ENCODE measurements around the gene DNPEP.
A peak's percentile ranks its signal among the peaks of the same experiment; 100 is the strongest.

Gene DNPEP

DNA sequence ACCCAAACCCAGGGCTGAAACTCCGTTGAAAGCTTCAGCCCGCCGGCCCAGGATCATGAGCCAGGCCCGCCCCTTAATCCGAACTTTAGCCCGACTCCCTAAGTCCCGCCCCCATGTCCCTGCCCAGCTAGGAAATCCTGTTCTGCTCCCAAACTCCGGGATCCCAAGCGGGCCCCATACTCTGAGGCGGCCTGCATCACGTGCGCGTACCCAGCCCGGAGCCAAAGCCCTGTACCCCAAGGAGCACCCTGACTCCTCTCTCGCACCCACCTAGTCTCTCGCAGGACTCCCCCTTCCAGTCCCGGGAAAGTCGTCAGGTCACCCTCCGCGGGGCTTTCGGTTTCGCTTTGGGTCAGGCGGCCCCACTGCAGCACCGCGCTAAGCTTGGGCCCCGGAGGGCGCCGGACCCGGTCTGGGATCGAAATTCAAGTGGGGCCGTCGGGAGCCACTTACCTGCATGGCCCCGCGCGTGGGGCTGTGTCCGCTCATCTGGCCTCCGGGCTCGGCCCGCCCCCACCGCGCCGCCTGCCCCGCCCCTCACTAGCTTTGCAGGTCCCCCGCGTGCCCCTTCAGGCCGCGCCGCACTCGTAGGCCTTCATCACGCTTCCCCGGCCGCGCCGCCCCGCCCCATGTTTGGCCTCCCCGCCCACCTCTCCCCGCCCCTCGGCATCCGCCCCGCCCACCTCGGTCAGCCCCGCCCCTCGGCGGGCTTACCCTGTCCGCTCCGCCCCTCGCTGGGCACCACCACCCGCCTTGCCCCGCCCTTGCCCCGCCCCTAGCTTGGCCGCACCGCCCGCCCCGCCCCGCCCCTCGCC is at the start of gene DNPEP:
DNPEP (minus strand) TSS at position 607 of the 815 bp plus-strand sequence; CDS start at position 489, 118 bp downstream.
- H3K27ac Mint-ChIP-seq, result peak within 1 kb of the TSS; percentile 99
- H3K4me1 Mint-ChIP-seq (ENCODE audit: low read depth), result peaks cover 28% of the 10 kb centered on the region
- H3K27me3 Mint-ChIP-seq, result no peaks in the 10 kb centered on the region
- no peaks in the 10 kb centered on the region for H3K9me3 Mint-ChIP-seq
- H3K4me3 Mint-ChIP-seq, result peak within 1 kb of the TSS; percentile 98
- peaks cover 50% of the 10 kb centered on the region for H3K36me3 Mint-ChIP-seq (ENCODE audit: low read depth)
- DNase-seq, result peak; percentile 98

DNA sequence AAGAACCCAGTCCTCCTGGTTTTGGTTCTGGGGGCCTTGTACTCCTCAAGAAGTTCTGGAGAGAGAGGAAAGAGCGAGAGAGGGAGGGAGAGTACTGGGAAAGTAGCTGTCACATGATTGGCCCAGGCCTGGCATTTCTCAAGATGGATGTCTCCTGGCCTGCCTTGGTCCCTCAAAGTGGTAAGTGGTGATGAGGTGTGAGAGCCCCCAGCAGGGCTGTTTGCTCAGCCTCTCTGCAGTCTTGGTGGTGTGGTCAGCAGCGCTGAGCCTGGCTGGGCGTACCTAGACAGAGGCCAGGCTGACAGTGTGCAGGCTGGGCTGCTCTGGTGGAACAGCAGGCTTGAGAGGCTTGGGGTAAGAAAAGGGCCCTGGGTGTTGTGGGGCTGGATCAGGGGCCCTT is 49.4 kb upstream of the DNPEP start:
- no peak for DNase-seq
- peaks cover 37% of the 10 kb centered on the region for H3K27me3 Mint-ChIP-seq
- no peak overlapping the region for H3K4me3 Mint-ChIP-seq
- no peaks in the 10 kb centered on the region for H3K9me3 Mint-ChIP-seq
- H3K36me3 Mint-ChIP-seq (ENCODE audit: low read depth), result no peaks in the 10 kb centered on the region
- peaks cover 8% of the 10 kb centered on the region for H3K4me1 Mint-ChIP-seq (ENCODE audit: low read depth)
- no peak overlapping the region for H3K27ac Mint-ChIP-seq

DNA sequence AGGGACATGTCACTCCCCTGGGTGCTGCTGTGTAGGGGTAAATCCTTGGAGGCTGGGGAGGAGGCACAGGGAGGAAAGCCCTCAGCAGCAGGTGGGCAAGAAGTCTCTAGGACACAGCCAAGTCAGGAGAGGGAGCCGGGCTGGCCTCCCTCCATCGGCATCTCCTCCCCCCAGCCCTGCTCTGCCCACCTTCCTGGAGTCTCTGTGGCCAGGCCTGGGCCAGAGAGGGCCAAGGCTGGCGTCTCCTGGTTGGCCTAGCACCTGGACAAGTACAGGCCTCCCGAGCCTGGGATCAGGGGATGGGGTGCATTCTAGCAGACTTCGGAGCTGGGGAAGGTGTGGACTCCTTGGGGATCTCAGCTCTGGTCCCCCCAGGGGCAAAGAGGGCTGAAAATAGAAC is 48.8 kb upstream of the DNPEP start:
- H3K9me3 Mint-ChIP-seq, result no peaks in the 10 kb centered on the region
- H3K4me1 Mint-ChIP-seq (ENCODE audit: low read depth), result peaks cover 7% of the 10 kb centered on the region
- H3K27ac Mint-ChIP-seq, result no peak overlapping the region
- peaks cover 36% of the 10 kb centered on the region for H3K27me3 Mint-ChIP-seq
- no peaks in the 10 kb centered on the region for H3K36me3 Mint-ChIP-seq (ENCODE audit: low read depth)
- no peak overlapping the region for H3K4me3 Mint-ChIP-seq
- DNase-seq, result no peak

- Mint-ChIP-seq H3K4me1 (ENCODE audit: low read depth) (no peaks in the 10 kb centered on the region), H3K27ac (no peak overlapping the region), H3K4me3 (no peak overlapping the region), H3K36me3 (ENCODE audit: low read depth) (no peaks in the 10 kb centered on the region), H3K27me3 (peaks cover 28% of the 10 kb centered on the region), H3K9me3 (no peaks in the 10 kb centered on the region)
- no peak for DNase-seq
These were observed 48.0 kb upstream of the DNPEP start for GRCh38 chr2:219435701-219436100.

DNA sequence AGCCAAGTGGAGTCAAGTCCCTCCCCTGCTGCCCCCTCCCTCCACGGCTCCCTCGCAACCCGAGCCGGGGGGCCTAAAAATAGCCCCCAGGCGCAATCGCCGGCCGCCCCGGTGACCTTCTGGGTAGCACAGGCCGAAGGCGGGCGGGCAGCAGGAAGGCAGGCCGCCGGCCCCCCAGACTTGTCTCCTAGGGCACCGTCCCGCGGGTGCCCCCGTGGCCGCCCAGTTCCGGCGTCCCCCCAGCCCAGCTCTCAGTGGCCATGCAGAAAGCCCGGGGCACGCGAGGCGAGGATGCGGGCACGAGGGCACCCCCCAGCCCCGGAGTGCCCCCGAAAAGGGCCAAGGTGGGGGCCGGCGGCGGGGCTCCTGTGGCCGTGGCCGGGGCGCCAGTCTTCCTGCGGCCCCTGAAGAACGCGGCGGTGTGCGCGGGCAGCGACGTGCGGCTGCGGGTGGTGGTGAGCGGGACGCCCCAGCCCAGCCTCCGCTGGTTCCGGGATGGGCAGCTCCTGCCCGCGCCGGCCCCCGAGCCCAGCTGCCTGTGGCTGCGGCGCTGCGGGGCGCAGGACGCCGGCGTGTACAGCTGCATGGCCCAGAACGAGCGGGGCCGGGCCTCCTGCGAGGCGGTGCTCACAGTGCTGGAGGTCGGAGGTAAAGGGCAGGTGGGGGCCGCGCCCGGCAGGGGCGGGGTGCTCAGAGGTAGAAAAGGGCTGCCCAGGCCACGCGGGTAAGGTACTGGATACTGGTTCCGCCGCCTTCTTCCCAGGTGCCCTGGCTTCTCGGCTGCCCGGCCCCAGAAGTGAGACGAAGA is 47.2 kb upstream of the DNPEP start, which contains the start of gene SPEG:
SPEG (plus strand) TSS at position 126 of the 808 bp plus-strand sequence; CDS start at position 261, 135 bp downstream.
- Mint-ChIP-seq H3K4me3 (no peak within 1 kb of the TSS), H3K4me1 (ENCODE audit: low read depth) (no peaks in the 10 kb centered on the region), H3K36me3 (ENCODE audit: low read depth) (no peaks in the 10 kb centered on the region), H3K27ac (no peak within 1 kb of the TSS), H3K27me3 (peaks cover 26% of the 10 kb centered on the region), H3K9me3 (no peaks in the 10 kb centered on the region)
- DNase-seq, result no peak

GRCh38 chr2:219434468-219434717 is 46.7 kb upstream of the DNPEP start:
- DNase-seq, result no peak
- Mint-ChIP-seq H3K27ac (no peak overlapping the region), H3K4me1 (ENCODE audit: low read depth) (no peaks in the 10 kb centered on the region), H3K4me3 (no peak overlapping the region), H3K36me3 (ENCODE audit: low read depth) (no peaks in the 10 kb centered on the region), H3K27me3 (peaks cover 23% of the 10 kb centered on the region), H3K9me3 (no peaks in the 10 kb centered on the region)

DNA sequence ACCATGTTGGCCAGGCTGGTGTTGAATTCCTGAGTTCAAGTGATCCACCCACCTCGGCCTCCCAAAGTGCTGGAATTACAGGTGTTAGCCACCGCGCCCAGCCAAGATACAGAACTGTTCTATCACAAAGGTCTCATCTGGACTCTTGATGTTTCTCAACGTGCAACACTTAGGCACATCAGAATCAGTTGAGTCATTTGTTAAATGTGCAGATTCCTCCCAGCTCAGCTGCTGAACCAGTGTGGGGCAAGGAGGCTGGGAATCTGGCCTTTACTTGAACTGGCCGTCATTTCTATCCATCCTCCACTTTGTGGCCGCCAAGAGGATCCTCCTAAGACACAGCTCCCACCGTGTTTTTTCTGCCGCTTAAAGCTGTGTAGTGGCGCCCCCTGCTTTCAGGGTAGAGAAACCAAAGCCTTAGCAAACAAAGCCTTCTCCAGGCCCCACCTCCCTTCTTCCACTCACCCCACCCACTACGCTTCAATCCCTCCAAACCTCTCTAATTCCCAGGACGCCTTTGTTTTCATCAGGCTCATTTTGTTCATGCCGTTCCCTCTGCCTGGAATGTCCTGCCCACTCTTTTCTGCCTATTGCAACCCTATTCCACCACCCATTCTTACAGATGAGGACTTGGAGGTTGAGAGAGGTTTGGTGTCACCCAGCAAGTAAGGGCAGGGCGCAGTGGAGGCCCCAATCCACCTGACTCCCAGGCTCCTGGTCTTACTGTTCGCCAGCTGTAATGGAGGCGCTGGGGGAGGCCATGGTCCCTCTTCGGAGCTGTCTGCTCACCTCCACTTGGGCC is 46.2 kb upstream of the DNPEP start:
- Mint-ChIP-seq H3K9me3 (no peaks in the 10 kb centered on the region), H3K4me3 (no peak overlapping the region), H3K36me3 (ENCODE audit: low read depth) (no peaks in the 10 kb centered on the region), H3K27ac (no peak overlapping the region), H3K27me3 (peaks cover 23% of the 10 kb centered on the region), H3K4me1 (ENCODE audit: low read depth) (no peaks in the 10 kb centered on the region)
- no peak for DNase-seq

GRCh38 chr2:219430633-219431615 is 43.2 kb upstream of the DNPEP start:
- no peak for DNase-seq
- no peak overlapping the region for H3K27ac Mint-ChIP-seq
- H3K9me3 Mint-ChIP-seq, result no peaks in the 10 kb centered on the region
- H3K27me3 Mint-ChIP-seq, result peaks cover 25% of the 10 kb centered on the region
- no peaks in the 10 kb centered on the region for H3K36me3 Mint-ChIP-seq (ENCODE audit: low read depth)
- no peaks in the 10 kb centered on the region for H3K4me1 Mint-ChIP-seq (ENCODE audit: low read depth)
- no peak overlapping the region for H3K4me3 Mint-ChIP-seq

DNA sequence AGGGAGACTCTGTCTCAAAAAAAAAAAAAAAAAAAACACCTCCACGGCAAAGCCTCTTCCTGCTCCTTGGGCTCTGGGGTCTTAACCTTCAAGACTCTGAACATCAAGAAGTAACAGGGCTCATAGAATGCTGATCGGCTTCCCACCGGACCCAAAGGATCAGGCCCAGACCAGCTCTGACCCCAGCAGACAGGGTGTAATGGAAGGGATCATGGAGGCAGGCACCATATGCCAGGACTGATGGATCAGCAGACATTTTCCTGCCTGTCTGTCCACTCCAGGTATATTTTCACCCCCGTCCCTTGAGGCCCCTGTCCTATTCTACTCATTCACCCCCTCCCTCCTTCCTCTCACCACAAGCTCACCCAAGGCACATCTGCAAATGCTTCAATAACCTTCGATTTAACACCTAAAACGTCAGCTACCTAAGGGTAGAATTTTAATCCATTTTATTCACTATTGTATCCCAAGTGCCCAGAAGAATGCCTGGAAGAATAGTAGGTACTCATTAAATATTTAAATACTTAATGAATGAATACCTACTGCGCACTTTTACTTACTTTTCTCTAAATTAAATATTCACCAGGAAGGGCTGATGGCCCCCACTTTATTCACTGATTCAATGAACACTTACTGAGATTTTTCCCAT is 42.4 kb upstream of the DNPEP start:
- no peaks in the 10 kb centered on the region for H3K9me3 Mint-ChIP-seq
- no peak for DNase-seq
- no peaks in the 10 kb centered on the region for H3K4me1 Mint-ChIP-seq (ENCODE audit: low read depth)
- no peak overlapping the region for H3K27ac Mint-ChIP-seq
- H3K36me3 Mint-ChIP-seq (ENCODE audit: low read depth), result no peaks in the 10 kb centered on the region
- H3K4me3 Mint-ChIP-seq, result no peak overlapping the region
- H3K27me3 Mint-ChIP-seq, result peaks cover 21% of the 10 kb centered on the region

- Mint-ChIP-seq H3K27ac (no peak overlapping the region), H3K27me3 (peaks cover 12% of the 10 kb centered on the region), H3K4me1 (ENCODE audit: low read depth) (no peaks in the 10 kb centered on the region), H3K36me3 (ENCODE audit: low read depth) (no peaks in the 10 kb centered on the region), H3K9me3 (no peaks in the 10 kb centered on the region), H3K4me3 (no peak overlapping the region)
- DNase-seq, result no peak
These were observed 40.8 kb upstream of the DNPEP start for GRCh38 chr2:219428469-219428868.

GRCh38 chr2:219426534-219427136 is 38.9 kb upstream of the DNPEP start:
- H3K9me3 Mint-ChIP-seq, result no peaks in the 10 kb centered on the region
- H3K36me3 Mint-ChIP-seq (ENCODE audit: low read depth), result no peaks in the 10 kb centered on the region
- peaks cover 13% of the 10 kb centered on the region for H3K27me3 Mint-ChIP-seq
- H3K4me3 Mint-ChIP-seq, result no peak overlapping the region
- H3K4me1 Mint-ChIP-seq (ENCODE audit: low read depth), result no peaks in the 10 kb centered on the region
- H3K27ac Mint-ChIP-seq, result no peak overlapping the region
- DNase-seq, result no peak

DNA sequence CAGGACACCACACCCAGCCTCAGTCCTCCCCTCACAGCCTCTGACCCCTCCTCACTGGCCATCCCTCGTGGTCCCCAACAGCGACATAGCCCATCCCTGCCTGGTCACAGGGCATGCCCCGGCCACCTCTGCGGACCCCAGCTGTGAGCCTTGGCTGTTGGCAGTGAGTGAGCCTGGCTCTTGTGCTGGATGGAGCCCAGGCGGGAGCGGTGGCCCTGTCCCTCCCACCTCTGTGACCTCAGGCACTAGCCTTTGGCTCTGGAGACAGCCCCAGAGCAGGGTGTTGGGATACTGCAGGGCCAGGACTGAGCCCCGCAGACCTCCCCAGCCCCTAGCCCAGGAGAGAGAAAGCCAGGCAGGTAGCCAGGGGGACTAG is 38.3 kb upstream of the DNPEP start:
- H3K36me3 Mint-ChIP-seq (ENCODE audit: low read depth), result no peaks in the 10 kb centered on the region
- no peak for DNase-seq
- no peaks in the 10 kb centered on the region for H3K4me1 Mint-ChIP-seq (ENCODE audit: low read depth)
- H3K27ac Mint-ChIP-seq, result no peak overlapping the region
- peaks cover 18% of the 10 kb centered on the region for H3K27me3 Mint-ChIP-seq
- H3K4me3 Mint-ChIP-seq, result no peak overlapping the region
- H3K9me3 Mint-ChIP-seq, result no peaks in the 10 kb centered on the region
